NOMO-1 treated with DMSO at 0.1 percent for 48 hours (cell line): ENCODE measurements around the gene RUNX1.

Source experiments
- DNase-seq: peaks from one replicate; lab custom pipeline; 2025; ENCODE audit not compliant: unreplicated experiment; lab: John Stamatoyannopoulos, UW

RUNX1 gene

GRCh38 chr21:34797921-34798535, 251.1 kb downstream of the RUNX1 start:
- DNase-seq, result no peak

- no peak for DNase-seq
Measured at GRCh38 chr21:34797201-34797525, 251.9 kb downstream of the RUNX1 start.

DNA sequence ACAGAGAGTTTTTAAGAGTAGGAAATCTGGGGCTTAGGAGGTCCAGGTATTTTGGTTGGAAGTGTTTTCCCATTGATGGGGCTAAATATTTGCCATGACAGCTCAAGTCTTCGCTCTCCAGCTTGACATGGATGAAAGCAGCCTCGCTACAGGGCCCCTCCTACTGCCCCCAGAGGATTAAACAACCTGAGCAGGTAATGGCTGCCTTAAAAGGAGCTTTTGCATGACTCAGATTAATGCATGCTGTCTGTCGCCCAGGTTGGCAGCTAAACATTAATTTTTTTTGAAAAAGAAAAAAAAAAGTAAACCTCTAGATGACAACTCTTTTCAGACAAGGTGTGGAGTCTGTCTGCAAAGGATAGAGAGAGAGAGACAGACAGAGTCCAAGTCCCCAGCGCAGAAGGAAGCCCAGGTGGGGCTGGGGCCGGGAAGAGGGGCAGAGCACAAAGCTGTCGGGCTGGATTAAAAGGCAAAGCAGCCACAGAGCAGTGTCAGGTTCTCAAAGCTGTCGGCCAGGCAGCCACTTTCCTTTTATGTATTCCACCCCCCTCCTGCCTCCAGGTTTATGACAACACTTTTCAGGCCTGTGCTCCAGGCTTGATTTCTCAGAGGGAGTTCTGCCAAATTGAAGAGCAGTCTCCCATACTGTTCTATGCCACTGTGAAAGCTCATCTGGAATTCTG, 252.4 kb downstream of the RUNX1 start:
- DNase-seq, result no peak

GRCh38 chr21:34795548-34796180, 253.4 kb downstream of the RUNX1 start:
- DNase-seq, result no peak

DNA sequence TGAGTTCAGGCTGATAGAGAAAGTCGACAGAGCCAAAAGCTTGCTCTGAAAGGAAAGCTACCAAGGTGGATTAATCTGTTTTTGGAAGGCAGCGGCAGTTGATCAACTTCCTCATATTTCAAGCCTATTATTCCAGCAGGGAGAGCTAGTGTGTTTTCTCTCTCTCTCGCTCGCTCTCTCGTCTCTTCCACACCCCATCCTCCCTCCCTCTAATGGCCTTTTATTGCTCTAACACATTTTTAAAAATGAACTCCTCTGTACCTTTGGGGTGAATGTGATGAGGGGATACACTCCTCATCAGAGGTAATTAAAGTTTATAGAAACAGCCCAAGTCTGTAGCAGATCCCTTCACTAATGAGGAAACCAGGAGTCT, 253.9 kb downstream of the RUNX1 start:
- DNase-seq, result no peak

DNA sequence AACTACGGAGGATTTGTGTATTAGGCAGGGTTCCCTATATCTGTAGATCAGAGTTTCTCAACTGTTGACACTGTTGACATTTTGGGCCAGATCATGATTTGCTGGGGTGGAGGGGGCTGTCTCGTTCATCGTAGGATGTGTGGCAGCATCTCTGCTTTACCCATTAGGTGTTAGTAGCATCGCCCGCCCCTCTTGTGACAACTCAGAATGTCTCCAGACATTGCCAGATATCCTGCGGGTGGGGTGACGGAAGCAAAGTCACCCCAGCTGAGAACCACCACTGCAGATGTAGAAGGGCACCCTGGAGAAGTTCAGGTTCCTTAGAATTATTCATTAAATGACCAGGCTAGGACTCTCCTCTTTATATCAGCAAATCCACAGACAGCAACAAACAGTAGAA, 254.4 kb downstream of the RUNX1 start:
- DNase-seq, result no peak

DNA sequence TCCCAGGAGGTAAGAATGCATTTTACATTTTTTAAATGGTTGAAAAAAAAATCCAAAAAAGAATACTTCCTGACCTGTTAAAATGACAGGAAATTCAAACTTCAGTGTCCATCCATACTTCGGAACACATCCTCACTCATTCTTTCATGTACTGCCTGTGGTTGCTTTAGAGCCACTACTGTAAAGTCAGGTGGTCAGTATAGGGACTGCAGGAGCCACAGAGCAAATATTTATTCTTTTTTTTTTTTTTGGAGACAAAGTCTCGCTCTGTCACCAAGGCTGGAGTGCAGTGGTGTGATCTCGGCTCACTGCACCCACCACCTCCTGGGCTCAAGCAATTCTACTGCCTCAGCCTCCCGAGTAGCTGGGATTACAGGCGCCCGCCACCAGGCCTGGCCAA, 255.6 kb downstream of the RUNX1 start:
- DNase-seq, result no peak

DNA sequence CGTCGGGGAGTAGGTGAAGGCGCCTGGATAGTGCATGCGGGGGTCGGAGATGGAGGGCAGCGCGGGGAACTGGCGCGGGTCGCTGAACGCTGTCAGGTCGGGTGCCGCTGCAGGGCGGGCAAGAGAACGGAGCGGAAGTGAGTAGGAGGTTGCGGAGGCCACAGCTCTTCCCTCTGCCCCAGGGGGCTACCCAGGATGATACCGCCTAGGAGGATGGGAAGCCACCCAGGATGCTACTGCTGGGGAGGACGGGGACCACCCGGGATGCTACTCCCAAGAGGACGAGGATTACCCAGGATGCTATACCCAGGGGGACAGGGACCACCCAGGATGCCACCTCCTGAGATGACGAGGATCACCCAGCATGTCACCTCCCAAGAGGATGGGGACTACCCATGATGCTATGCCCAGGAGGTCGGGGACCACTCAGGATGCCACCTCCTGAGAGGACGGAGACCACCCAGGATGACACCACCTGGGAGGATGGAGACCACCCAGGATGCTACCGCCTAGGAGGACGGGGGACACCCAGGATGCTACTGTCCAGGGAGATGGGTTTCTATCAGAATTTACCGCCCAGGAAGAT, 256.5 kb downstream of the RUNX1 start:
- peak; percentile 50 for DNase-seq

DNA sequence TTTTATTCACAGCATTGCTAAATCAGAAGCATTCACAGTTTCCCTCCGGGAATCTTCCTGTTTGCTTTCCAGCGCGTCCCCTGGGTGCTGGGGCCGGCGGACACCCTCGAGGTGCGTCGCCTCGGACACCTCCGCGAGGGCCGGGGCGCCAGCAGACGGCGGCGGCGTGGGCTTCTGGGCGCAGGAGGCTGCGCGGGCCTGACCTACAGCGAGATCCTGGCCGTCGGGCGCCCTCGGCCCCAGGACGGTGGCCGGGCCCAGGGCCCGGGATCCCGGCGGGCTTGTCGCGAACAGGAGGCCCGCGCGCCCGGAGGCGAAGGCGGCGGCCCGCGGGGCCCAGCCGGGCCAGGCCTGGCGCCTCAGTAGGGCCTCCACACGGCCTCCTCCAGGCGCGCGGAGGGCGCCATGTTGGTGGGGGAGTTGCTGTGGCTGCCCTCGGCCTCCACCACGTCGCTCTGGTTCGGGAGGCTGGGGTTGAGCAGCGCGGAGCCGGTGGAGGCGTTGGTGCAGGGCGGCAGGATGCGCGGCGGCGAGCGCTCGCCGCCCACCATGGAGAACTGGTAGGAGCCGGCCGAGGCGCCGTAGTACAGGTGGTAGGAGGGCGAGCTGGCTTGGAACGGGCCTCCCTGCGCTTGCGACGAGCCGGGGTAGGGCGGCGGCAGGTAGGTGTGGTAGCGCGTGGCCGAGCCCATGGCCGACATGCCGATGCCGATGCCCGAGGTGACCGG, 257.2 kb downstream of the RUNX1 start:
- DNase-seq, result no peak

DNA sequence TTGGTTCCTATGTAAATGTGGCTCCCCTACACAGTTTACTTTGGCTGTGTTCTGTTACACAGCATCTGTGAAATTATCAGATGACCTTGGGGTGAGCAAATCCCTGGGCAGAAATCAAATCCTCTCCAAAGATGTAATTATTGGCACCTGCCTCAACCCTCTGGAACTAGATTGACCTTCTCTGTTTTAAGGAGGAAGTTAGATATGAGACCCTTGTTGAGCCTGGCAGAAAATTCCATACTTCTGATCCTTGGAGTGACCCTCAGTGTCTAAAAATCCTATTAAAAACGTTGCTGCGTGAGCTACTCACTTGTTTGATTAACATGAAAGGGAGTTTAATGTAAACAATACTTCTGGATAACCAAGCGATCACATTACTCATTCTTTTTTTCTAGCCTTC, 258.3 kb downstream of the RUNX1 start:
- no peak for DNase-seq

GRCh38 chr21:34790341-34790740, 258.8 kb downstream of the RUNX1 start:
- no peak for DNase-seq

DNA sequence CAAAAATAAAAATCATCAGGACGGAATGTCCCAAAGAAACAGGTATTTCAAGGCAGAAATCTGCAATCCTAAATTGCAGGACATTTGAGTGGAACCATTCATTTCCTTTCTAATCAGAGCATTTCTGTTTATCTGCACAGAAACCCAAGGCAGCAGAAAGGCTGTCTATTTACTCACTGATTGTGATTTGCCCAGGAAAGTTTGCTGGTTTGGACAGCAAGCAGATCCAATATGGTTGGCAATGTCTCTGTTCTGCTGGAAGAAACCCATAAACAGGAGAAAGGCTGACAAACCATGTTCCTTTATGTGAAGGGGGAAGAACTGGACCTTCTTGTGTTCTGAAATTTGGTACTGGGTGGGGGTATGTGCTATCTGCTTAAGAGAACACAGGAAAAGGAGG, 260.2 kb downstream of the RUNX1 start:
- no peak for DNase-seq

DNA sequence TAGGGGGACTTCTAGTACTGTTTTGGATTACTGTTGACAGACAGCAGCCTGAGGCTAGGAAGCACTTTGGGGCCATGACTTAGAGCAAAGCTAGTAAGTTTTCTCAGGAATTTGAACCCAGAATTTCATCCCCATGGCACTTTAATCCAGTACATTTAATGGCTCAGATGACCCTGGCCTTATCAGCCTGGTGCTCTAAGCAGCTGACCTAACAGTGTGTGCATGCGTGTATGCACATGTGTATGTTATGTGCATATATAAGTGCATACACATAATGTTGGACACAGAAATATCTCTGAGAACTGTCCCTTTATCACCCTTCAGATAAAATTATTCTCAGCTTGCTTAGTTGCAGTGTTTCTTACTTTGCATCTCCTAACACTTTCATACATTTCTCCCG, 265.3 kb downstream of the RUNX1 start:
- DNase-seq, result no peak

DNA sequence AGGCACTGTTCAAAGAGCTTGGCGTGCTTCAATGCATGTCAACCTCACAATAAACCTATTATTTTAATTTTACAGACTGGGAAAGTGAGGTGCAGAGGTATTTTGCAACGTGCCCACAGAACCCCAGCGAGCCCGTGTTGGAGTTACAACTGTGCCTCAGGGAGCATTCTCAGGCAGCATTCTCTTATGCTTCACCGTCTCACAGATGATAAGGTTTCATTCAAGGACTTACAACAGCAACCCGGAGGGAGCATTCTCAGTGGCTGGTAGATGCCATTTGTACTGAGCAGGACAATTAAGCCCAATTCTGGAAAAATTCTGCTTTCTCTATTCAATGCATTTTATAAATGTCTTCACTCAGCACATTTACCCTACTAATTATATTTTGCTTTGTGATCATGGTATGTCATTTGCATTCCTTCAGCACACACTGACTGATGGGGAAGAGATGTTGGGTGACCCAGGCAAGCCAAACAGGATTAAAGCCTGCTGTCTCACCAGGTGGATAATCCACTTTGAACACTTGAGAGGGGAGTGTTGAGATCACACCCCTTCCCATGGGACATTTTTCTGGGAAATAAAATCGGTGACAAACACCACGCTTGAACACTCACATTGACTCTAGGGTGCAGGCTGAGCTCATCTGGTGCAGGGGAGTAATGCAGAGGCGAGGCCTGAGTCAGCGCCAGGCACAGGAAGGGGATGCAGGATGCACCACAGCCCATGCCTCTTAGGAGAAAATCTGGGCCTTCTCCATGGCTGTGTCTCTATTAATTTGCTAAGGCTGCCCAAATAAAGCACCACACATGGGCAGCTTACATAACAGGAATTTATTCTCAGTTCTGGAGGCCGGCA, 266.4 kb downstream of the RUNX1 start:
- DNase-seq, result no peak

DNA sequence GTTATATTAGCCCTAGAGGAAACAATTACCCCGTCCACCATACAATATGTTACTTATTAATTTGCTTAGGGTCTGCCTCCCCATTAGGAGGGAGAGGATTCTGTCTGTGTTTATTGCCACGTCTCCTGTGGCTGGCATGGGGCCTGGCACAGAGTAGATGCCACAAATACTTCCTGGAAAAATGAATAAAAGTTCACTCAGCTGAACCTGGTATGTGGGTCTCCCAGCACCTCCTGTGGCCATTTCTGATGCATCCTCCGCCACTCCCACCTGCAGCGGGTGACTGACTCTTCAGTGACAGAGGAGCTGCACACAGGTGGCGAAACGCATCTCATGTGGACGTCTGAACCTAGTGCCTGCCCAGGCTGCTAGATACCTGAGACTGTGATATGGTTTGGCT, 267.6 kb downstream of the RUNX1 start:
- DNase-seq, result no peak

GRCh38 chr21:34779860-34780259, 269.2 kb downstream of the RUNX1 start:
- DNase-seq, result no peak

DNA sequence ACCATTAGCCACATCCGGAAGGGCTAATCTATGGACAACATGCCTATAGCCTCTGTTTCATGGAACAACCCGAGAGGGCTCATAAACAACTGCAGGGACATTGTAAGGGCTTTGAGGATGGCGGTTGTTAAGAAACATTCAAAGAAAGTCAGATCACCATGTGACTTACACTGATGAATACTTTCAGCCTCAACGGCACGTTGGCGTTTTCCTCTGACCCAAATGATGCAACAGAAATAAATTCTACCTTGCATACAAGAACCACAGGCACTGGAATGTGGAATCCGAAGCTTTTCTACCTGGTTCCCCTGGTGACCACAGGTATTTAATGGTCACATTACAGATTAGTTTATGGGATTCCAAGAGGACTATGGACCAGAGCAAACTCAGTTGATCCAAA, 273.3 kb downstream of the RUNX1 start:
- DNase-seq, result no peak

GRCh38 chr21:34774750-34775149, 274.4 kb downstream of the RUNX1 start:
- DNase-seq, result no peak

DNA sequence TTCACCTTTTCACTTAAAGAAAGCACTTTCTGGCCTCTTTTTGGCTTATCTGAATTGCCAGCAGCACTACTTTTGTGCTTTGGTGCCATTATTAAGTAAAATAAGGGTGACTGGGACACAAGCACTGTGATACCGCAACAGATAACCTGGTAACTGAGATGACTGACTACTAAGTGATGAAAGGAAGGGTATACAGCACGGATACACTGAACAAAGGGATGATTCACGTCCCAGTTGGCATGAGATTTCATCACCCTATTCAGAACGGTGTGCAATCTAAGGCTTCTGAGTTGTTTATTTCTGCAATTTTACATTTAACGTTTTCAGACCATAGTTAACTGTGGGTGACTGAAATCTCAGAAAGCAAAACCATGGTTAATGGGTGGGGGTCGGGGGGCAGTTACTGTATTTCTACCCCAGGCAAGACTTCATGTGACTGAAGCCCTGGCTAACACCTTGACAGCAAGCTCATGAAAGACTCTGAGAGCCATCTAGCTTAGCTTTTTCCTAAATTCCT, 277.5 kb downstream of the RUNX1 start:
- DNase-seq, result peak; percentile 38

DNA sequence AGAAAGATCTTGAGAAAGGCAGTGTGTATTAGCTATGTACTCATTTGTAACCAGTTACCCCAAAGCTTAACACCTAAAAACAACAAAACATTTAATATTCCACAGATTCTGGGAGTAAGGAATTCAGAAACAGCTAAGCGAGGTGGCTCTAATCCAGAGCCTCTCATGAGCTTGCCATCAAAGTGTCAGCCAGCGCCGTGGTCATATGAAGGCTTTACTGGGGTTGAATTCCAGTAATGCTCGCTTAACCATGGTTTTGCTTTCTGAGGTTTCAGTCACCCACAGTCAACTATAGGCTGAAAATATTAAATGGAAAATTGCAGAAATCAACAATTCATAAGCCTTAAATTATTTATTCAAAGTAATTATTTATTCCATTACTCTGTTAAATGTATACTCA, 278.5 kb downstream of the RUNX1 start:
- DNase-seq, result no peak

DNA sequence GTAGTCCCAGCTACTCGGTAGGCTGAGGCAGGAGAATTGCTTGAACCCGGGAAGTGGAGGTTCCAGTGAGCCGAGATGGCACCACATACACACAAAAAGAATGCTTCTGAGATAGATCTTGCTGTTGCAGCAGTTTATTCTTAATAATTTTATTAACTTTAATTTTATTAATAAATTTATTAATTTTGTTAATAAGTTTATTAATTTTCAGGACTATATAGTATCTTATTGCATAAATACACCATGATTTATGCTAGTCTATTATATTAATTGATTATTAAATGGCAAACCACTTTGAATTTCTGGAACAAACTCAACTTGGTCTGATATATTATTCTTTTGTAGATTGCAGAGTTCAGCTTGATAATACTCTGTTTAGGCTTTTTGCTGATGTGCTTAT, 280.8 kb downstream of the RUNX1 start:
- no peak for DNase-seq
